Measurements from ENCODE around the gene SESN1.
"Not testable (repeated sequence)": the region's sequence is repeated elsewhere in the genome, so short reads cannot be mapped to it uniquely, and the experiment has no call there.

- not testable (repeated sequence) for TF ChIP-seq CTCF, EP300, POLR2A, POLR2AphosphoS5 (IDR thresholded peaks at IDR 0.05)
Measured at GRCh38 chr6:109136039-109136438, 41.4 kb upstream of the SESN1 start.
